Suprapubic skin (tissue), 4 donors: Measurements from ENCODE around the gene DPYD.

ENCODE experiments used
- POLR2A ChIP-seq, 2 donors: fragments of 450-650 bp; IDR thresholded peaks; one replicate each; pipeline ENCODE4 v1.6.1; 2017; ENCODE audit warnings: antibody characterized with exemption in 2 of 2, mild to moderate bottlenecking in 2 of 2, moderate library complexity in 2 of 2
- POLR2AphosphoS5 ChIP-seq, 3 donors: sonication (generic); formaldehyde crosslinking; IDR thresholded peaks; one replicate each; pipeline ENCODE4 v1.6.1; 2017; ENCODE audit warnings: antibody characterized with exemption in 3 of 3

DNA sequence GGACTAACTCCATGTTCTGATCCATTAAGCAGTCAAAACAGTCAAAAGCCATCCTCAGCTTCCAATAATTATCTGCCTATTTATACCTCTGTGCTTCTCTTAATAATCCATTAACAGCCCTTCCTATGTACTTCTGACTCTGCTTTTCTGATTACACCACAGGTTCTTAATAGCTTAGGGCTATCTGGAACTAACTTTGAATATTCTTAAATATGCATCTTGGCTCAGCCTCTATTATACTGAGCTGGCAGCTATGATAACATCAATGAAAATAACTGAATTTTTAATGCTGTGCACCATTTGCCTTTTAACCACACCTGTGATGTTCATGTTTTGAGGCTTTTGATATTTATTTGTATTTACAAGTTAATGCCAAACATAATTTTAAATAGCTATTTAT is 175.9 kb downstream of the DPYD start:
- TF ChIP-seq POLR2A (IDR thresholded peaks at IDR 0.05) (no peak), POLR2AphosphoS5 (IDR thresholded peaks at IDR 0.05) (no peak)
